ENCODE measurements around the gene IGSF11. TPM values are rescaled to one million over a fixed set of nuclear protein-coding genes. Genes with fewer than 3 reads are reported as not detected.

The IGSF11 gene
- total RNA-seq, 1 experiment from 2014 or later = not detected

DNA sequence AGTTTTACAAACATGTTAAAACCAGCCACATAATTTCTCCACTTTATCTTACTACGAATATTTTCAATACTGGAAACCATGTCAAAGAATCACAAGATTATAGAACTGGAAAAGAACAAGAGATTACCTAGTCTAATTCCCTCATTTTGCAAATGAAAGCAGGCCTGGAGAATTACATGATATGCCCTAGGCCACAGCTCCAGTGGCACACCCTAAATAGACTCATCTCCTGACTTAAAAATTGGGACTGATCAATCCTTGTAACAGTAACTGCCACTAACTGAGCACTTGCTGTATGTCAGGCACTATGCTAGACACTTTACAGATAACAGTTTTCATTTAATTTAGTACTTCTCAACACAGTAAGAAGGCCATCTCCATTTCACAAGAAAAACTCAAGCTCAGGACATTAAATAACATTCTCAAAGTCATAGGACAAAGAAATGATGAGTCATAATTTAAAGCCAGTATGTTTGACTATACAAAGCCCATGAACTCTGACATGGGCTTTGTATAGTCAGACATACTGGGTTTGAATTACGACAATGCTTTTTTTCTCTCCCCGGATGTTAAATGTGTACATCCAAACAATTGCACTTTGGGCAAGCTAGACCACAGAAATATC lies 9.4 kb downstream of the IGSF11 start:
- peaks cover 77% of the 10 kb centered on the region for H3K27me3 Mint-ChIP-seq (ENCODE audit: insufficient read depth, unreplicated experiment)
- H3K4me1 Mint-ChIP-seq (ENCODE audit: insufficient read depth, unreplicated experiment) = no peaks in the 10 kb centered on the region
- DNase-seq (ENCODE audit: unreplicated experiment) = no peak
- BruUV-seq (replicated peaks) = no TSS peak
- no peaks in the 10 kb centered on the region for H3K36me3 Mint-ChIP-seq (ENCODE audit: insufficient read depth, unreplicated experiment)
- POLR2A ChIA-PET = no interaction called here
- no peak overlapping the region for H3K27ac Mint-ChIP-seq (ENCODE audit: low read depth, unreplicated experiment)
- no peaks in the 10 kb centered on the region for H3K9me3 Mint-ChIP-seq (ENCODE audit: unreplicated experiment)
- CTCF ChIA-PET = interaction anchor here (2.1 to 3.4 kb wide), 2 partner anchors 9 to 142 kb away, joined by 13 to 23 read pairs; partner anchors contain the start of gene IGSF11
- H3K4me3 Mint-ChIP-seq (ENCODE audit: unreplicated experiment) = no peak overlapping the region
- intact Hi-C loops (cut with micrococcal nuclease) = loop anchor here (10.0 kb wide), 1 partner anchor 590 kb away; no protein-coding TSS in a partner anchor
- TF ChIP-seq, protein P1, sequence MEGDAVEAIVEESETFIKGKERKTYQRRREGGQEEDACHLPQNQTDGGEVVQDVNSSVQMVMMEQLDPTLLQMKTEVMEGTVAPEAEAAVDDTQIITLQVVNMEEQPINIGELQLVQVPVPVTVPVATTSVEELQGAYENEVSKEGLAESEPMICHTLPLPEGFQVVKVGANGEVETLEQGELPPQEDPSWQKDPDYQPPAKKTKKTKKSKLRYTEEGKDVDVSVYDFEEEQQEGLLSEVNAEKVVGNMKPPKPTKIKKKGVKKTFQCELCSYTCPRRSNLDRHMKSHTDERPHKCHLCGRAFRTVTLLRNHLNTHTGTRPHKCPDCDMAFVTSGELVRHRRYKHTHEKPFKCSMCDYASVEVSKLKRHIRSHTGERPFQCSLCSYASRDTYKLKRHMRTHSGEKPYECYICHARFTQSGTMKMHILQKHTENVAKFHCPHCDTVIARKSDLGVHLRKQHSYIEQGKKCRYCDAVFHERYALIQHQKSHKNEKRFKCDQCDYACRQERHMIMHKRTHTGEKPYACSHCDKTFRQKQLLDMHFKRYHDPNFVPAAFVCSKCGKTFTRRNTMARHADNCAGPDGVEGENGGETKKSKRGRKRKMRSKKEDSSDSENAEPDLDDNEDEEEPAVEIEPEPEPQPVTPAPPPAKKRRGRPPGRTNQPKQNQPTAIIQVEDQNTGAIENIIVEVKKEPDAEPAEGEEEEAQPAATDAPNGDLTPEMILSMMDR (IDR thresholded peaks at IDR 0.05; ENCODE audit: unreplicated experiment) = no peak

DNA sequence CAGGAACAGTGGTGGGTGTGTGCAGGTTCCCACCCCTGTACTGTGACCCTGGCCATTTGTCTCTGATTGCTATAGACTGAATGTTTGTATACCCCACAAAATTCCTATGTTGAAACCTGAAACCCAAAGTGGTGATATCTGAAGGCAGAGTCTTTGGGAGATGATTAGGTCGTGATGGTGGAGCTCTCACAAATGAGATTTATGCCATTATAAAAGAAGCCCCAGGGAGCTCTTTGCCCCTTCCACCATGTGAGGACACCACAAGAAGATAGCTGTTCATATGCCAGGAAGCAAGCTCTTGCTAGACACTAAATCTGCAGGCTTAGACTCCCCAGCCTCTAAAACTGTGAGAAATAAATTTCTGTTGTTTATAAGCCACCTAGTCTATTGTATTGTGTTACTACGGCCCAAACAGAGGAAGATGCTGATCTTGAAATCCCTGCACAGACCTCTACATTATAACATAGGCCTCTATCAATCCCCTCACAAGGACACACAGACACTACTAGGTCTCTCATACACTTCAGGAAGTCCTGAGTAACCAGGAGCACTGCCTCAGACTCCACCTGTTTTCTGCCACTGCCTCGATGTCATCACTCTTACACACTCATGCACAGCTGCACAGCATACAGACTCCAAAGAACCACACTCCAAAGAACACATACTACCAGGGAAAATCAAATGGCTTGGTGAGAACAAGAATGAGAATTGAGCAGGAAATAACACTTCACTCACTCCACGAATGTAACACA lies 14.7 kb downstream of the IGSF11 start:
- Mint-ChIP-seq H3K9me3 (ENCODE audit: unreplicated experiment) (no peaks in the 10 kb centered on the region), H3K4me1 (ENCODE audit: insufficient read depth, unreplicated experiment) (peaks cover 6% of the 10 kb centered on the region), H3K27me3 (ENCODE audit: insufficient read depth, unreplicated experiment) (peaks cover 53% of the 10 kb centered on the region), H3K36me3 (ENCODE audit: insufficient read depth, unreplicated experiment) (no peaks in the 10 kb centered on the region), H3K4me3 (ENCODE audit: unreplicated experiment) (no peak overlapping the region), H3K27ac (ENCODE audit: low read depth, unreplicated experiment) (no peak overlapping the region)
- TF ChIP-seq, protein P1 (IDR thresholded peaks at IDR 0.05; ENCODE audit: unreplicated experiment) = no peak
- no TSS peak for BruUV-seq (replicated peaks)
- no peak for DNase-seq (ENCODE audit: unreplicated experiment)
- CTCF ChIA-PET = interaction anchor here (0.6 to 1.4 kb wide), 2 partner anchors 78 to 135 kb away, joined by 4 to 5 read pairs; no protein-coding TSS in a partner anchor
- POLR2A ChIA-PET = no interaction called here
- intact Hi-C loops (cut with micrococcal nuclease) = loop anchor here (10.0 kb wide), 1 partner anchor 585 kb away; no protein-coding TSS in a partner anchor

DNA sequence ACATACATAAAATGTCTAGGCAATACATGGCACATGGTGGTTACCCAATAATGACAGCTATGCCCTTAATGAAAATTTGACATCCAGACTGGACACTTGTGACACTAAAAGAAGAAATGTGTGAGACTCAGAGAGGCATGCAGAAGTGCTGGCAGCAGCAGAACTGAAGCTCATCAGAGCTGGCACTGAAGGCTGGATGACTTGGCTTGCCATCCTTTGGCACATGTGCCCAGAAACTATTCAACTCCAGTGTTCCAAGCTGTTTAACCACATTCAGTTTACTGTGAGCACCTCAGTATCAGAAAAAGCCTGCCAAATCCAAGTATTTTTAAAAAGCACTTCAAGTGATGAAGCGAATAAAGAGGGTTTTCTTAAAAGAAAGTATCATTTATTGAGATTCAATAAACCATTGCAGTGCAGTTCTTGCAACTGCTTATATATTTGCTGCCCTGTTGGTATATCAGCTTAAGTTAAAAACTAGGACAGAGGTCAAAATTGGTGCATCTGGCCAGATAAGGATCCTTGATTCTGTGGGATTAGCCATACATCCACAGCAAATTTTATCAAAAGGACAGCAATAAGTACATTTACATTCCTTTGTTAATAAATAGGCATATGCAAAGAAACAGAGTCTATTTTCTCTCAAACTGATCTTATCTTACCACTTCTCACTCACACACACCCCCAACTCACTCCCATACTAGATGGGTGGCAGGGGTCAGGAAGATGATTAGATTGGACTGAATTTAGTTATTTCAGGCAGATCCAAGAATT lies 15.8 kb downstream of the IGSF11 start:
- DNase-seq (ENCODE audit: unreplicated experiment) = no peak
- Mint-ChIP-seq H3K9me3 (ENCODE audit: unreplicated experiment) (no peaks in the 10 kb centered on the region), H3K4me1 (ENCODE audit: insufficient read depth, unreplicated experiment) (peaks cover 6% of the 10 kb centered on the region), H3K27ac (ENCODE audit: low read depth, unreplicated experiment) (no peak overlapping the region), H3K4me3 (ENCODE audit: unreplicated experiment) (no peak overlapping the region), H3K36me3 (ENCODE audit: insufficient read depth, unreplicated experiment) (no peaks in the 10 kb centered on the region), H3K27me3 (ENCODE audit: insufficient read depth, unreplicated experiment) (peaks cover 53% of the 10 kb centered on the region)
- no TSS peak for BruUV-seq (replicated peaks)
- ChIA-PET CTCF (interaction anchor here (0.7 to 1.4 kb wide), 3 partner anchors 15 to 134 kb away, joined by 3 to 5 read pairs (median 4); no protein-coding TSS in a partner anchor), POLR2A (no interaction called here)
- TF ChIP-seq, protein P1 (IDR thresholded peaks at IDR 0.05; ENCODE audit: unreplicated experiment) = no peak
- intact Hi-C loops (cut with micrococcal nuclease) = no loop called here

DNA sequence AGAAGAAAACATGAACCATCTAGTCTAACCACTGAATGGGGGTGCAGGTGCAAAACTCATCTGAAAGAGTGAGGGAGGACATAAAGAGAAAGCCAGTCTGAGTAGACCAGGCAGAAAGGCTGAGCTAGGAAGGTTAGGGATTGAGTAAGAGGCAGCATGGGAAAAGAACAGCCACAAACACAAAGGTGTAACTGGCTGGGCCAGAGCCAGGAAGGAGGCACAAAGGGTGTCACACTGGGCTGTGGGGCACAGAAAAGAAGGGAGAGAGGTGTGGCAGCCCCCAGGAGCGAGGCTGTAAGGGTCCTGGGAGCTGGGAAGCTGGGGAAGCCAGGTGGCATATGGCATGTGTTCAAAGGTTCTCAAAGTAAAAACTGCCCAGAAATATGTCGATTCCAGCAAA lies 18.7 kb downstream of the IGSF11 start:
- BruUV-seq (replicated peaks) = no TSS peak
- Mint-ChIP-seq H3K36me3 (ENCODE audit: insufficient read depth, unreplicated experiment) (no peaks in the 10 kb centered on the region), H3K27ac (ENCODE audit: low read depth, unreplicated experiment) (no peak overlapping the region), H3K4me1 (ENCODE audit: insufficient read depth, unreplicated experiment) (peaks cover 9% of the 10 kb centered on the region), H3K9me3 (ENCODE audit: unreplicated experiment) (no peaks in the 10 kb centered on the region), H3K27me3 (ENCODE audit: insufficient read depth, unreplicated experiment) (peaks cover 47% of the 10 kb centered on the region), H3K4me3 (ENCODE audit: unreplicated experiment) (no peak overlapping the region)
- TF ChIP-seq, protein P1 (IDR thresholded peaks at IDR 0.05; ENCODE audit: unreplicated experiment) = no peak
- DNase-seq (ENCODE audit: unreplicated experiment) = no peak
- CTCF ChIA-PET = interaction anchor here (0.6 to 1.4 kb wide), 3 partner anchors 19 to 174 kb away, joined by 3 to 8 read pairs (median 5); partner anchors contain the start of gene IGSF11
- POLR2A ChIA-PET = no interaction called here
- intact Hi-C loops (cut with micrococcal nuclease) = no loop called here

Measured in MCF 10A (cell line).